ENCODE results near the gene N4BP2.

The N4BP2 gene

DNA sequence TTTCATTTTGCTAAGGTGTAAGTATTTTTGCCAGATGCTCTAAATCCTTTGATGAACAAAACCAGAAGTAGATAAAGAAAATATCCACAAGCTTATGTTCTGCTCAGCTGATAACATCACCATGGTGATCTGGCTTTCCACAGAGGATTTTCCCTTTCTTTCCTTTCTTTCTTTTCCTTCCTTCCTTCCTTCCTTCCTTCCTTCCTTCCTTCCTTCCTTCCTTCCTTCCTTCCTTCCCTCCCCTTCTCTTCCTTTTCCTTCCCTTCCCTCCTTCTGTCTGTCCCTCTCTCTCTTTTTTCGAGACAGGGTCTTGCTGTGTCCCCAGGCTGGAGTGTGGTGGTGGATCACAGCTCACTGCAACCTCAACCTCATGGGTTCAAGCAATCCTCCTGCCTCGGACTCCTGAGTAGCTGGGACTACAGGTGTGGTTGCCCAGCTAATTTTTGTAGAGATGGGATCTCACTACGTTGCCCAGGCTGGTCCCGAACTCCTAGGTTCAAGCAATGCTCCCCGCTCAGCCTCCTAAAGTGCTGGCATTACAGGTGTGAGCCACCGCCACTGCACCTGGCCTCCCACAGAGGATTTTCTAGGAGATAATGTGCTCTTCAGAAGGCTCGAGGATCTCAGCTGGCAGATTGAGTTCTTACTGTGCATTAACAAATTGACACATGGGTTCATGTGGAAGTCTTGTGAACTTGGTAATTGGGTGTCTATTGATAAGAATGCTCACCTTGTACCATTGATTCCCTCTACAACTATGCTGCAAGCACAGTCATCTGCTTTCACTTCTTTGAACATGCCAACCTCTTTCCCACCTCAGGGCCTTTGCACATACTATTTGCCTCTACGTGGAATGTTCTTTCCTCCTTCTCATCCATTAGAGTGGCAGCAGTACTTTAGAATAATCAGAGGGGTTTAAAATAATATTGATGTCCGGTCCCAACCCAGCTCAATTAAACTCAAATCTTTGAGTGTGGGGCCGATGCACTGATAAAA lies 138.8 kb downstream of the N4BP2 start:
- TF ChIP-seq, protein P1, sequence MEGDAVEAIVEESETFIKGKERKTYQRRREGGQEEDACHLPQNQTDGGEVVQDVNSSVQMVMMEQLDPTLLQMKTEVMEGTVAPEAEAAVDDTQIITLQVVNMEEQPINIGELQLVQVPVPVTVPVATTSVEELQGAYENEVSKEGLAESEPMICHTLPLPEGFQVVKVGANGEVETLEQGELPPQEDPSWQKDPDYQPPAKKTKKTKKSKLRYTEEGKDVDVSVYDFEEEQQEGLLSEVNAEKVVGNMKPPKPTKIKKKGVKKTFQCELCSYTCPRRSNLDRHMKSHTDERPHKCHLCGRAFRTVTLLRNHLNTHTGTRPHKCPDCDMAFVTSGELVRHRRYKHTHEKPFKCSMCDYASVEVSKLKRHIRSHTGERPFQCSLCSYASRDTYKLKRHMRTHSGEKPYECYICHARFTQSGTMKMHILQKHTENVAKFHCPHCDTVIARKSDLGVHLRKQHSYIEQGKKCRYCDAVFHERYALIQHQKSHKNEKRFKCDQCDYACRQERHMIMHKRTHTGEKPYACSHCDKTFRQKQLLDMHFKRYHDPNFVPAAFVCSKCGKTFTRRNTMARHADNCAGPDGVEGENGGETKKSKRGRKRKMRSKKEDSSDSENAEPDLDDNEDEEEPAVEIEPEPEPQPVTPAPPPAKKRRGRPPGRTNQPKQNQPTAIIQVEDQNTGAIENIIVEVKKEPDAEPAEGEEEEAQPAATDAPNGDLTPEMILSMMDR (IDR thresholded peaks at IDR 0.05; ENCODE audit: extremely low read depth, insufficient read depth, missing control alignments), result no peak
- DNase-seq (ENCODE audit: low spot score), result no peak
- in situ Hi-C loops (cut with MboI; ENCODE audit: low pct_unique_long_range_greater_than_20kb, low sequenced_read_pairs, unreplicated experiment), result no loop called here

DNA sequence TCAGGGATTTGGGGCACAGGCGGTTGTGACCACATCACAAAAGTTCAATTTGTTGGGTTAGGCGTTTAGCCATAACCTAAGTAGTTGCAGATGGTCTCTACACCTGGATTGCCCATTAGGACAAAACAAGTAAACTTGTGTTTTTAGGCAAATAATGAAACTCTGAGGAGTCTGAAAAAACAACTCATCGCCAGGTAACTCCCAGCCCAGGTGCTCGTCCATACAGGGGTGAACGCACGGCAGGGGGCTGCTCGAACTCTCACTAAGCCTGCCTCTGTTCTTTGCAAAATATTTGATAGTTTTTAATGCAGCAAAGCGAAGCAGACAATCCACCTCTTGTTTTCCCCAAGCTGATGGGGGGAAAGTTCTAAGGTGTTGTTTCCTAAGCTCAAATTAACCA lies 139.6 kb downstream of the N4BP2 start:
- no peak for DNase-seq (ENCODE audit: low spot score)
- in situ Hi-C loops (cut with MboI; ENCODE audit: low pct_unique_long_range_greater_than_20kb, low sequenced_read_pairs, unreplicated experiment), result no loop called here
- TF ChIP-seq, protein P1 (IDR thresholded peaks at IDR 0.05; ENCODE audit: extremely low read depth, insufficient read depth, missing control alignments), result no peak

DNA sequence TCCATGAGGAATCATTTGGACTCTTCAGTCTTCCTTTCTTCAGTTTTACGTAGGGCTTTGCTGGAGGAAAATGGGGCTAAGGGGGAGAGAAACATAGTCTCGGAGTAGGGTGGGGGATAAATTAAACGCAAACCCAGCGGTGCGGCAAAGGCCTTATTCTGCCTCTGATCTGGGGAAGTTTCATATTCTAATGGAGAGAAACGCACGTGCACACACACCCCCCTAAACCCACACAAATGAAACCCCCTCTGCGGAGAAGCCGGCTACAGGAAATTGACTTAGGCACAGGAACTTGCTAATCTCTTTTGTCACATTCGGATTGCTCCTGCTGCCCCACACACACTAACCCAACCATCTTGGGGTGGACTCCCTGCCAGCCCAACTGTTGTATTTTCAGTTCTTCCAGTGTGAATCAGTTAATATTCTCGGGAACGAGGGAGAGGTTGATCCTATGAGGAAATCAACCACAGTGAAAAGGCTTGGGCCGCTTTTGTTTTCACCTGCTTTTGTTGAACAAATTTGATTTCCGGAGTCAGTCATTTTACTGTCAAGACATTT lies 140.2 kb downstream of the N4BP2 start, which contains the start of gene RHOH:
RHOH (plus strand) TSS at position 308 of the 558 bp plus-strand sequence. CDS start 46,356 bp downstream, outside the sequence.
- TF ChIP-seq, protein P1 (IDR thresholded peaks at IDR 0.05; ENCODE audit: extremely low read depth, insufficient read depth, missing control alignments), result no peak
- peak; percentile 31 for DNase-seq (ENCODE audit: low spot score)
- in situ Hi-C loops (cut with MboI; ENCODE audit: low pct_unique_long_range_greater_than_20kb, low sequenced_read_pairs, unreplicated experiment), result no loop called here

DNA sequence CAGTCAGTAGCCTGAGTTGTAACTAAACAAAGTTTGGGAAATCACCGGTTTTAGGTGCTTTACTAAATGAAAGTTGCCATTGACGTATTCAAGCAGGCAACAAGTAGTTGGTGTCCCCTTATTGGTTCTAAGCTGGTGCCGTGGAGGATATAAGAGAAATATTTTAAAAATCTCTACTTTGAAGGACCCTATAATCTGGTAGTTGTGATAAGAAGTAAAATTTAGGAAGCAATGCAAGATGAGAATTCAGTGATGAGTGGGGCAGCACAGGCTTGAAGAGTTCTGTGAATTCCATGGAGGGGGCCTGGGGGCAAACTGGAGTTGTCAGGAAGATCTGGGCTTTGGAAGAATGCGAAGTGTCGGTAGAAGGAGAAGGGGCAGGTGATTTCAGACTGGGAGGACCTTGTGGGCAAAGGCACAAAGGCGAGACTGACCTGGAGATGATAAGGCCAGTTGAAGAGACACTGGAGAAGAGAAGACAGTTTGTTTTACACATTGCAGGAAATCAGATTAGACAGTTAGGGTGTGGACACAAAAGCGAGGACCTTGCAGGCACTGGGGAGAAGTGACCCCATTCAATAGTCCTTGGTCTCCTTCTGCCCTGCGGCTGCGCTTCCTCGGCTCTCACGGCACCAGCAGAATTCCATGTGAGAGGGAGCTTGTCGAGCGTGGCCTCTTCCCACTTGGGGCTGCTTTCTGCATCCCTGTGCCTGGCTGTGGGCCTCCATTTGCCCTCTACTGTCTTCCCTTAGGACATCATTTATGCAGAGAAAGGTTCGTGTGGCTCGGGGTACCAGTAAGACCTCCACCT lies 141.4 kb downstream of the N4BP2 start:
- TF ChIP-seq, protein P1 (IDR thresholded peaks at IDR 0.05; ENCODE audit: extremely low read depth, insufficient read depth, missing control alignments), result no peak
- DNase-seq (ENCODE audit: low spot score), result no peak
- in situ Hi-C loops (cut with MboI; ENCODE audit: low pct_unique_long_range_greater_than_20kb, low sequenced_read_pairs, unreplicated experiment), result no loop called here

DNA sequence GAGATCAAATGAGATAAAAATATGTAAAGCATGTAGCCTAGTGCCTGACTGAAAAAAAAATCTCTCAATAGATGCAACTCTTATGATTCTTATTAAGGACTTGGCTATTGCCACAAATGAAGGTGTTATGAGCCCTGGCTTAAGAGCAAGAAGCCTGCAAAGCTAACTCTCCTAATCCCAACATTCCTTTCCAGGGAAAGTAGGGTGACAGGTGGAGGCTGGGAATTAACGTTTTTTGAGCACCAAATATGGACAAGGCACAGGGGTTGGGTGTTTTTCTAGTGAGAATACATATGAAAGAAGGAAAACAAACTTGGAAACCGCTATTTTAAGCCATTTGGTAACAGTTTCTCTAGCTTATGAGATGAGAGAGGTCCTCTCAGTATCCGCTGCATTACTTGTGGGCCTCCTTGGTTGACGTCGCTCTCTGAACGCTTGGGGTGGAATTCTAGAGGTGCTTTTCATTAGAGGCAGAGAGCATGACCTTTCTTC lies 142.6 kb downstream of the N4BP2 start:
- in situ Hi-C loops (cut with MboI; ENCODE audit: low pct_unique_long_range_greater_than_20kb, low sequenced_read_pairs, unreplicated experiment), result no loop called here
- DNase-seq (ENCODE audit: low spot score), result no peak
- TF ChIP-seq, protein P1 (IDR thresholded peaks at IDR 0.05; ENCODE audit: extremely low read depth, insufficient read depth, missing control alignments), result no peak
